ENCODE data around the gene CCDC15. TPM values are rescaled to one million over a fixed set of nuclear protein-coding genes. Genes with fewer than 3 reads are reported as not detected.

The CCDC15 gene
- total RNA-seq, 1 experiment from 2014 or later = 2.3 TPM

DNA sequence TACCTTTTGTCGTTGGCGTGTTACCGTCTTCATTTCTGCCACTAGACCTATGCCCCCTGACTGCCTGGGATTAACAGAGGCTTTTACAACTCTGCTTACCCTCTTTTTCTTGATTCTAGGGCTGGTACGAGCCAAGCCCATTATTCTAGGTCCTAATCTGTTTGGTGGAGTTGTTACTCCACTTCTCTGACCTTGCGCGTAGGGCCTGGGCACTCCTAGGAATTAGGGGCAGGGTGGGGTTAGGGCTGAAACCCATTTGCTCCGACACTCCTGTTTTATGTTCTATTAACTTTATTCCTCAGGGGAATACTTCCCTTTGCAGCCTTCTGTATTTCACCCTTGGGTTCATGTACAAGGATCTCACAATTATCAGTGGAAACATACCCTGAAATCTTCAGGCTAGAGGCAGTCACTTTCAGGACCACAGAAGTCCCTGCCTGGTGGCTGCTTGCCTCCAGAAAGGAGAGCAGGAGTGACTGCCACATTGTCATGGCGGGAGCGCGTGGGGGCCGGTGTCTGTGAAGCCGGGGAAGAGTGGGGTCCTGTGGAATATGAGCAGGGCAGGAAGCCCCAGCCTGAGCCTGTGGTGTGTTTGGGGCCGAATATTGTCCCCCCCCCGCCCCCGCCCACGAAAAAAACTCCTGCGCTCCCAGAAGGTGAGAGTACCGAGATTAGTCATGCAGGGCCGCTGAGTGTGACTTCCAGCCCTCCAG, 108.4 kb downstream of the CCDC15 start:
- DNase-seq (ENCODE audit: extremely low read depth, low read depth) = no peak

DNA sequence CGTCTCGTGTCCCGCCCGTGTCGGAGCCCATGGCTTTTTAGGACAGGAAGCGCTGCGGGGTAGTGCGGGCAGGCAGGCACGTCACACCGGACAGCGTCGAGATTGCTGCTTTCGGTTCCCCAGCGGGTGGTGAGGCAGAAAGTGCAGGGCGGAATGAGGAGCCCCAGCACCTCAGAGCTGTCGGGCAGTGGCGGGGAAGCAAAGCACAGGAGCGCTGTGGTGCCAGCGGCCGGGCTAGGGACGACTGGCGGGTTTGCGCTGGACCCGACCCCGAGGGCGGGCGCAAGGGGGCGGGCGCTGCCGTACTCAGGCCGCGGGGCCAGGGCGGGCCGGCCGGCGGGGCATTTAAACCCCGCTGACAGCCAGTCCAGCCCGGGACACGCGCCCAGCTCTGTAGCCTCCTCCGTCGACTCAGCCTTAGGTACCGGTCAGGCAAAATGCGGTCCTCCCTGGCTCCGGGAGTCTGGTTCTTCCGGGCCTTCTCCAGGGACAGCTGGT, 109.0 kb downstream of the CCDC15 start, which contains the start of gene SLC37A2:
Gene SLC37A2, plus strand, starts transcription at position 375 of the 498 bp plus-strand sequence. Its CDS starts 63 bp downstream, at position 438.
- DNase-seq (ENCODE audit: extremely low read depth, low read depth) = peak; percentile 14

DNA sequence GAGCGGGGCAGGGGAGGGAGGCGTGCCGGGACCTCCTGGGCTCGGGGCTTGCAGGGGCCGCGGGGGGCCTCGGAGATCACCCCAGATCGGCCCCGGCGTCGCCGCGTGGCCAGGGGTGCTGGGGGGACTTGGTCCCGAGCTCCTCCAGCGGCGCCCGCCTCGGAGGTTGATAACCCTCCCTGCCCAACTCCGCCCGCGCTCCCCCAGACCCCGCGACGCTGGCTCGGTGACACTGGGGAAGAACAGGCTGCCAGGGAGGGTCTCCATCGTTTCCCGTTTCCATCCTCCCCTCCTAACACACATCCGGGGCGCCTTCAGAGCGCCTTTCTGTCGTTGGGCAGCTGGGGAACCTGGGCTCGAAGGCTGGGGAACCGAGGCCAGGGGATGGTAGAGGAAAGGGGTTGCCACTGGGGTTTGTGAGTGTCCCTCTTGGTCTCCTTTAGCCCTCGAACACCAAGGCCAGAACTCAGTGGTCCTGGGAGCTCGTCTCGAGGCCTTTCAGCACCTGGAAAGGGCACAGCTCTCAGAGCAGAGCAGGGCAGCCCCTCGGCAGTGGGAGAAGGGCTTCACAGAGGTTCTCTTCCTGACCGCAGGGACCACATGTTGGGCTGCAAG, 109.5 kb downstream of the CCDC15 start:
- DNase-seq (ENCODE audit: extremely low read depth, low read depth) = no peak

DNA sequence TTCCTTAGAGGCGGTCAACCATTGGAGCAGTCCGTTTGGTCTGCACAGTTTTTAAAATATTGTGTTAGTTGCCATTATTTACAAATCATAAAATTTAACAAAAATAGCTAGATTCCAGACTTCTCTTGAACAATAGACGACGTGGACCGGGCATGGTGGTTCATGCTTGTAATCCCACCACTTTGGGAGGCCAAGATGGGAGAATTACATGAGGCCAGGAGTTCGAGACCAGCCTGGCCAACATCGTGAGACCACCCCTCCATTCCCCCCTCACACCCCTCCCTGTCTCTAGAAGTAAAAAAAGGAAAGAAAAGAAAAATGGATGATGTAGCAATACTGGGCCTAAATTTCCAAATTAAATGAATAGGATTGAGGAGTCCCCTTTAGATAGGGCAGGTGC, 110.1 kb downstream of the CCDC15 start:
- DNase-seq (ENCODE audit: extremely low read depth, low read depth) = no peak

DNA sequence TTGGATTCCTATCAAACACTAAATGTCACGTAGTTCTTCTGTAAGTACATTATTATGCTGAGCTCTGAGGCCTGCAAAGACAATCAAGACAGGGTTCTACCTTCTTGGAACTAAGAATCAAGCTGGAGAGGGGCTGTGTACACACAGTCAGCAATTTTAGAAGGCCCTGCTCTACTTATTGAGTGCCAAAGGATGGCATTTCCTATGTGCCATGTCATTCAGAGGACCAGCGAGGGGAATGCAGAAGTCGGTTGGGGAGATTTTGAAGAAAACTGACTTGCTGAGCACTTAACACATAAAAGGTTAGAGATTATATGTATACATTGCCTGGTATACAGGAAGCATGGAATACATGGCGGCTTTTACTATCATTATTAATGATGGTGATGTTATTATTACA, 114.4 kb downstream of the CCDC15 start:
- DNase-seq (ENCODE audit: extremely low read depth, low read depth) = no peak

DNA sequence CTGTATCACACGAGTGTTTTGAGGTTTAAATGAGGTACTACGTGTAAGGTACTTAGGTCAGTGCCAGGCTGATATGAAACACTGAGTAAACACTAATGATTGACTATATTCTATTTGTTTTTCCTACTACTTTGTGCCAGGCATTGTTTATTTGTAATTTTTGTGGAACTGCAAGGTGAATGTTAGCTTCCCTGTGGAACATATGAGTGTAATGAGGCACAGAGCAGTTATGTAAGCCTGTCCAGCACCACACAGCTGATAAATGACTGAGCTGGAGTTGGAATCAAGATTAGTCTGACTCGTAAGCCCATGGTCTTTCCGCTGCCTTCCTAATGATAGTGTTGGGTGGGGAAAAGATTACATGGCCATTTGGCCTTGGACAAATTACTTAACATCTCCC, 115.0 kb downstream of the CCDC15 start:
- no peak for DNase-seq (ENCODE audit: extremely low read depth, low read depth)

DNA sequence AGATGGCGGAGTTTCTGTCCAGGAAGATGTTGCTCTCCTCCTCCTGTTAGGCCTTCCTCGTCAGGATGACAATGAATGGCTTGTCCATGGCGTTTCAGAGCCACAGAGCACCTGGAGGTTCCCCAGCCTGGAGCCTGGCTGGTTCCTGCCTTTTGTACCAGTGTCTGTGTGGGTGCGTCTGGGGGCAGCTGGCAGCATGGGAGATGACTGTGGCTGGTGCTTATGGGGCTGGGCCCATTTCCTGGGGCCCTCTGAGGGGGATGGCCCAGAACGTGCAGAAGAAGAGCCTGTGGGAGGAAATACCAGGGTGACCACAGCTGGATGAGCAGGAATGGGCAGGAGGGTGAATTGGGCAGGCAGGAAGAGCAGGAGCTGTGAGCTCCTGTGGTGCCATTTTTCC, 115.8 kb downstream of the CCDC15 start:
- DNase-seq (ENCODE audit: extremely low read depth, low read depth) = no peak

DNA sequence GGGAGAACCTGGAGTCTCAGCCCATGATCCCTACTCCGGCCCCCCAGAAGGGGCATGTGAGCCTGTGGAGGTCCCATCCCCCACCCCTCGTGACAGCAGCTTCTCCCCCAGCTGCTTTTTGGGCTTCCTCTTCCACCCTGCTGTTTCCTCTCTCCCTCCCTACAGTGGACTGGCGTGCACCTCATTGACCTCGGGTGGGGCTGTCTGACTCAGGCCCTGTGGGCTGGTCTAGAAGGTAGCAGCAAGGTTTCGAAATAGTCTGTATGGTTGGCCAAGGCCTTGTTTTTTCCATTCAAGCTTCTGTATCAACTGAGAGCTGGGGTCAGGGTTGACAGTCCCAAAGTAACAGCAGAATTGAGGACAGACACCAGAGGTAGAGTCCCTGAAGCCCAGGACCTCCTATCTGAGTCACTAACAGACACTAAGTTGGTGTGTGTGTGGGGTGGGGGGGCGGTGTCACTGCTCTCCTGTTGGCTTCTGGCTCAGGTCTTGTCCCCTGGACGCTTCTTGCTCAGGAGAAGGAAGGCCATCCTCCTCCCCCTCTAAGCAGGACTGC, 116.8 kb downstream of the CCDC15 start:
- DNase-seq (ENCODE audit: extremely low read depth, low read depth) = no peak

DNA sequence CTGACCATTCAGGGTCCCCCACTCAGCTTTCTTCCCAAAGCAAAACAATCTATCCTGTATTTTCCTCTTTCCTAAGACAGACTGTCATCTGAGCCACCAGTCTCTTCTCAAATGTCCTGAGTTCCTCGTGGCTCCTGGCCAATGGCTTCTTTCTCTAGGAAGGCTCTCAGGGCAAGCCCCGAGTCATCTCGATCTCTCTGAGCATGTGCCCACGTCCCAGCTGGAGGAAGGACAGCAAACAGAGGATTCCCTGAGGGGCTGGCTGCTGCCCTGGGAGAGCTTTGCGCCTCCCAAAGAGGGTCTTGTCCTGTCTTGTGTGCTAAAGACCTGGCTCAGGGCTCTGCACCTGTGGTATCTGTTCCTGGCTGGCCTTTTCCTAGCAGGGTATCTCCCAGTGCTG, 117.4 kb downstream of the CCDC15 start:
- DNase-seq (ENCODE audit: extremely low read depth, low read depth) = no peak

DNA sequence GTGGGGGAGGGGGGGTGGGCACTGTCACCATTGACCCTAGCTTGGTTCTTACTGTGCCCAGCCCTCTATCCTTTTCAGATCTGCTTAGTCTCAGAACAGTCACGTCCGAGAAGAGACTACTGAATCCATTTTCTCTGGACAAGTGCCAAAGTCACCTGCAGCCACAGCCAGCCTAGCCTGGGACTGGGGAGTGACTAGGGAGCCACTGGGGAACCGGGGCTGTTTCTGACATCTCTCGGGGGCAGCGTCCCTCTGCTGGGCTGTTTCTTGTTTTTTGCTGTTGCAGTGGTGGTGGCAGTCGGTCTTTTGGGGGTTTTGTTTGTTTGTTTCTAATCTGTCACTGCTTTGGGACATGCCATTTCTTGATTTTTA, 117.8 kb downstream of the CCDC15 start:
- no peak for DNase-seq (ENCODE audit: extremely low read depth, low read depth)

DNA sequence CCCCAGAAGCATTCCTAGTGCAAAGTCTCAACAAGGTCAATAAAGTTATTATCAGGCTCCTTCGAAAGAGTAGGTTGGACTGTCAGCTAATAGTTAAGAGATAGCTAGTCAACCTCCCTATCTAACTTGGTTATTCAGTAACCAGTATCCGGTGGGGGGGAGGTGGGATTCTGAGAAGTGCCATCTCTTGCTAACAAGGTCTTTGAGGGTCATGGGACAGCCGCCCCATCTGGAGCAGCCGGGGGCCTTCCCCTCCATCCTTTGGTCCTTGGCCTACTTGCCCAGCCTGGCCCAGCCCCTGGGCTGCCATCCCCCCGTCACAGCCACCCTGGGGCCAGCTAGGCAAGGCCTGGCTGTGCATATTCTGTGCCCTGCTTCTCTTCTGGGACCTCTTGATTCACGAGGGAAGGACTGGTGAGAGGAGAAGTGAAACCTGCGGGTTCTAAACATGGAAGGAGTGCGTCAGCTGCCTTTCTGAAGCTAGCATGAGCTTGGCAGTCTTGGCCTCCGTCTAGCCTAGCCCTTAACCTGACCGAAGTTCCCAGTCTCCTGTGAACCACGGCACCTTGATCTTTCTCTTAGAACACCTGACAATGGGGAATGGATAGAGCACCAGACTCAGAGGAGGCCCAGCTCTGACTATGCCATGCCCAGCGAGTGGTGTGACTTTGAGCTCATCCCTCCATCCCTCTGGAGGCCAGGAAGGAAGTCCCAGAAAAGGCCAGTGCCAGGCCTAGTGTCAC, 118.4 kb downstream of the CCDC15 start:
- no peak for DNase-seq (ENCODE audit: extremely low read depth, low read depth)

DNA sequence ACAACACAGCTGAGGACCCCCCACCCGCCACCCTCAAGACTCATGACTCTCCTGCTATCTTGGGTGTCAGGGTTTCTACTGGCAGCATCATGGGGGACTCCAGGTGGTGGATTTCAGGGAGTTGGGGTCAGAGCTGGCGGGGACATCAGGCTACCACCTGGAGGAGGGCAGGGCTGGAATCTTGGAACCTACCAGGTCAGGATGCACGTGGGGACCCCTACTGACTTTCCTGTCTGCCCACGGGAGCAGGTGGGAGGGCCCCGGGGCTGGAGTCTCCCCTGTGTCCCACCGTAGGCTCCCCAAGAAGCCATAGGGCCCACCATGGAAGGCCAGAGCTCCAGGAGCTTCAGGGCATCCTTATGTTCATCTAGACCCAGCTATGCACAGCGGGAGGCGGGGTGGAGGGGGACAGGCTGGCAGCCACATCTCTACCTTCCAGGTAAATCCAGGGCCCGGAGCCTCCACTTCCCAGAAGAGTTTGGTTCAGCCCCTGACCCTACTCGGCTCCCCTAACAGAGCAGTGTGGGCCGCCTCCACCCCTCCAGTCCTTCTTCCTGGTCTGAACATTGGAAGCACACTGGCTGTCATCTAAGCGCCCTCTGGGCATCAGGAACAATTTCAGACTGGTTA, 119.1 kb downstream of the CCDC15 start:
- DNase-seq (ENCODE audit: extremely low read depth, low read depth) = no peak

DNA sequence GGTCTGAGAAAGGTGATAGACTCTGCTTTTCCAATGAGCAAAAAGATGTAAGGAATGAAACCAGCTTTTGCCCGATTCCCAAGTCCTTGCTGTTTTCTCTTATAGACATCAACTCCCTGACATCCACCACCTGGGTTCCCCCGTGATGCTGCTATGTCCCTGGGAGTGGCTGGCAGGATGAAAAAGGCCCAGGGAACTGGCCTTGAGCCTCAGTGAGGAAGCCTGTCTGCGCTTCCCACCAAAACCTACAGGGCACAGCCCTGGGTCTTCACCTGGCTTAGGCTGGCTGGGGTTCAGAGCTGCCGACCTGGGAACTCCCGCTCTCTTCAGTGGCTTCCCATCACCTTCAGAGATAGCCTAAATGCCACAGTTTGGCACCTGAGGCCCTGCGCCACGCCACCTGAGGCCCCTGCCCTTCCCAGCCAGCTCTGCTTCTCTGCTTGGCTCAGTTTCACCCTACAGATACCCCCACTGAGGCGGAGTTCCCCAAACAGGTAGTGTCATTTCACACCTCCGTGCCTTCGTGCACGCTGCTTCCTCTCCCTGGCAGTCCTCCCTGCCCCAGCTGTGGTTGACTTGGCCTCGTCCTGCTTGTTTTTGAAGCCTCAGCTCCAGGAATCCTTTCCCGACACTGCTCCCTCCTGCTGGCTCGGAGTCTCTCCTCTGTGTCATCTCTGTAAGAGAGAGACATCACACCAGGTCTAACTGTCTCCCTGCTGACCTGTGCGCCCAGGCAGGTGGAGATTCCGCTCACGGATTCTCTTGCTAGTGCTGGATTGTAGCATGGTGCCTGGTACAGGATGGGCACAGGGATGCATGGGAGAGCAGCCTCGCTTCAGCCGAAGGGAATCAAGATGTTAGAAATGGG, 119.8 kb downstream of the CCDC15 start:
- no peak for DNase-seq (ENCODE audit: extremely low read depth, low read depth)

DNA sequence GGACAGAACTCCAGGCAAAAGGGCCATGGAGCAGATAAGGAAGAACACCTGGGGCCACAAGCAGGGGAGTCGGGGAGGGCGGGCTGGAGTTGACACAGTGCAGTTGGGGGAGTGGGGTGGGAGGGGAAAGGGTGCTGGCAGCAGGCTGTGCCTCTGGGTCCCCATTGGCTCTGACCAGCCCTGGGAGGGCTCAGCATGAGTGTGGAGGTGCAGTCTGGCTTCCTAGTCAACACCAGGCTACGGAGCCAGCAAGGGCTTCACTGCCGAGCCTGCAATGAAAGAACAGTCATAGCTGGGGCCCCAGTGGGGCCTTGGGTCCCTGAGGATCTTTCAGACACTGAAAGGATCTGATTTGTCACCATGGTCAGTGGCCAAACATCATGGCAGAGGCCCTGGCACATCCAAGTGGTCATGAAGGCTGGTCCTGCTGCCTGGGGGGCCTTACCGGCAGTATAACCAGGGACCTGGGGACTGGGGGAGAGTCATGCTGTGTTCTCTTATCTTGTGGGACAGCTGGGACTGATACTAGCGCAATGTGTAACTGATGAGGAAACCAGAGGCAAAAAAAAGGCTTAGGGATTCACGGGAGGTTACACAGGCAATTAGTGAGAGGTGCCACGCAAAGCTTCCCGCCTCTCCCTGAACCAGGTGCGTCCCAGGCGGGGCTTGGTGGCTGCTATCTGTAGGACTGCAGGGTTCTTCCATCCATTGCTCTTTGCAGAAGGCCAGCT, 120.7 kb downstream of the CCDC15 start:
- DNase-seq (ENCODE audit: extremely low read depth, low read depth) = no peak

DNA sequence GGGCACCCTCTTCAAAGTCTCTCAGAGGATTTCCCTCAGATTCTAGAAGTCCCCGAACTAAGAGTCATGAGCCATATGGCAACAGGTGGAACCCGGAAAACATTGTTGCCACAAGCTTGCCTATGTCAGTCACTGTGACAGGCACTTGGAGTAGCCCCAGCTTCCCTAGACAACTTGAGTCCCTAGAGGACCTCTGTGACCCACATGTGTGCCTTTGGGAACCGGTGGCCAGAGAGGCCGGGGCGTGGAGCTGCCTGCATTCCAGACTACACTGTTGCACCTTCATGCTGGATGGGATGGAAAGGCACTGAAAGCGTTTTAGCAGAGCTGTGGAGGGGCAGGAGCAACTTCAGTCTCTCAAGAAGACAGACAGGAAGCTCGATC, 121.2 kb downstream of the CCDC15 start:
- DNase-seq (ENCODE audit: extremely low read depth, low read depth) = no peak

DNA sequence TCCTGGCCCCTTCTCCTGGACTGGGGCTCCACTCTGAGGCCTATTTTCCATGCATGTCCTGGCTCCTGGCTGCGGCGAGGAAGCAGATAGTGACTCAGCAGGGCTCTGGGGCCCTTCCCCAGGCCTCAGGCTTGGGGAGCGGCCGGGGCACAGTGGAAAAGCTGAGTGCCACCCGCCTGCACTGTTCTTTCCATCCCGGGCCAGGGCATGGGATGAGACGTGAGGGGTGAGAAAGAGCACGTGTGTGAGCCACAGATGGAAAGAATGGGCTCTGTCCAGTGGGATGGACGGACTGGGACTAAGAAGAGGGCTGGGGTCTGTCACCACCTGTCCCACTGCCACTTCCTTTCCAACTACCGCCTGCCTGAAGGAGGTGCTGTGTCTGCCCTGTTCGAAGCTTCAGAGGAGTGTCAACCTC, 121.9 kb downstream of the CCDC15 start:
- DNase-seq (ENCODE audit: extremely low read depth, low read depth) = no peak

DNA sequence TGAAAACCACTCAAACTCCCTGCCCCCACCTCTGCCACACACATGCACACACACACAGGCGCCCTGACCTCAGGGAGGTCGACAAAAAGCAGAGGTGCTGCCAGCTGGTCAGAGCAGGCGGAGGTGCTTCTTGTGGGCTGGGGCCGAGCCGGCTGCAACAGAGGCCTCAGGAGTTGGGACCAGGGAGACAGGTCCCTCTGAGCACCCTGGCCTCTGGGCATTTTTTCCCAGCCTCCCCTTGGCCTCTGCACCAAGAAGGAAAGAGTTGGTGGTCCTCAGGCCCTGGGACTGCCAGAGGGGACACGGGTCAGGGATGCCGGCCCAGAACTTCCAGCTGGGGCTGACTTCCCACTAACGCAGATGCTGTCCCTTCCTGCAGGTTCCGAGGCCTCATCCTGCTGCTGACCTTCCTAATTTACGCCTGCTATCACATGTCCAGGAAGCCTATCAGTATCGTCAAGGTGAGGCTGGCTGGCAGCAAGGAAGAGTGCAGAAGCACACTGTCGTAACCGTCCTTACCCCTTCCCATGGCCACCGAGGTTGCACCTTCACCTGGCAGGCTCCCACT, 122.5 kb downstream of the CCDC15 start:
- no peak for DNase-seq (ENCODE audit: extremely low read depth, low read depth)

DNA sequence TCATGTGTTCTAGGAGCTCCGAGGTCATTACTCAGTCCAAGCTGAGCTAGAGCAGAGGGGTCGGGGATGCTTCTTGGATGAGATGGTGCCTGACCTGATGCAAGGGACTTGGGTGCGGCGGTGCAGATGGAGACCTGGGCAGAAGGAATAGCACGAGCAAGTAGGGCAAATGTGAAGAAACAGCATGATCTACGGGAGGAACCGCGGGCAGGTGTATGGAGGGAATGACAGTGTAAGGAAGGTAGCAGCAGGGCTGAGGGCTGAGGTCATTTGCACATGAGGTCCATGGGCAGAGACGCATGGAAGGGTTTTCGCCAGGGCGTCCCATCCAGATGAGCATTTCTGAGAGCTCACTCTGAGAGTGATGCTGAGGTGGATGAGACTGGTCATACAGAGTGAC, 124.0 kb downstream of the CCDC15 start:
- DNase-seq (ENCODE audit: extremely low read depth, low read depth) = no peak

All from NCI-H460 (cell line).